GM19455 (cell line): ENCODE data around the gene LSM2.
"Not testable (repeated sequence)": the region's sequence is repeated elsewhere in the genome, so short reads cannot be mapped to it uniquely, and the experiment has no call there.

ENCODE experiments used
- ATAC-seq: cut with Tn5 transposase; IDR thresholded peaks from one replicate; pipeline ENCODE4 v1.9.1; 2021; ENCODE audit not compliant: unreplicated experiment

The LSM2 gene

GRCh38 chr6:31827286-31828079 is 20.7 kb upstream of the LSM2 start, which contains the start of gene HSPA1B:
Gene HSPA1B, plus strand, starts transcription at chr6:31827738. Its CDS starts 213 bp downstream, at chr6:31827951.
- ATAC-seq: peak; percentile 59

- peak; percentile 19 for ATAC-seq
Measured at GRCh38 chr6:31826793-31827285, 20.1 kb upstream of the LSM2 start.

- ATAC-seq: no peak
Measured at GRCh38 chr6:31825553-31825952, 18.8 kb upstream of the LSM2 start.

GRCh38 chr6:31823592-31824196 is 16.9 kb upstream of the LSM2 start:
- not testable (repeated sequence) for ATAC-seq

- ATAC-seq: peak; percentile 31
Measured at GRCh38 chr6:31822036-31822821, 15.5 kb upstream of the LSM2 start.

- ATAC-seq: peak; percentile 57
Measured at GRCh38 chr6:31821301-31822035, 14.7 kb upstream of the LSM2 start.

- ATAC-seq: not testable (repeated sequence)
Measured at GRCh38 chr6:31820399-31820798, 13.6 kb upstream of the LSM2 start.

- ATAC-seq: no peak
Measured at GRCh38 chr6:31819871-31820299, 13.1 kb upstream of the LSM2 start.

GRCh38 chr6:31817929-31818511 is 11.3 kb upstream of the LSM2 start:
- ATAC-seq: not testable (repeated sequence)

- not testable (repeated sequence) for ATAC-seq
Measured at GRCh38 chr6:31817133-31817928, 10.6 kb upstream of the LSM2 start.

GRCh38 chr6:31815025-31815838 is 8.5 kb upstream of the LSM2 start, which contains the start of the genes HSPA1A and HSPA1L:
Gene HSPA1A, plus strand, starts transcription at chr6:31815543. Its CDS starts 214 bp downstream, at chr6:31815757.
Gene HSPA1L, minus strand, starts transcription at chr6:31815283. Its CDS starts 3,311 bp downstream, at chr6:31811972.
- no peak for ATAC-seq

GRCh38 chr6:31814677-31815024 is 7.9 kb upstream of the LSM2 start:
- ATAC-seq: no peak

GRCh38 chr6:31813465-31813849 is 6.7 kb upstream of the LSM2 start:
- no peak for ATAC-seq

- no peak for ATAC-seq
Measured at GRCh38 chr6:31811645-31812044, 4.9 kb upstream of the LSM2 start.

- not testable (repeated sequence) for ATAC-seq
Measured at GRCh38 chr6:31808599-31808998, 1.8 kb upstream of the LSM2 start.

GRCh38 chr6:31805939-31806469 is 762 bp downstream of the LSM2 start:
- no peak for ATAC-seq

- not testable (repeated sequence) for ATAC-seq
Measured at GRCh38 chr6:31801031-31801927, 5.5 kb downstream of the LSM2 start.
